ENCODE data around the gene ZNF831.
A peak's percentile ranks its signal among the peaks of the same experiment; 100 is the strongest.

- TF ChIP-seq, protein P1, sequence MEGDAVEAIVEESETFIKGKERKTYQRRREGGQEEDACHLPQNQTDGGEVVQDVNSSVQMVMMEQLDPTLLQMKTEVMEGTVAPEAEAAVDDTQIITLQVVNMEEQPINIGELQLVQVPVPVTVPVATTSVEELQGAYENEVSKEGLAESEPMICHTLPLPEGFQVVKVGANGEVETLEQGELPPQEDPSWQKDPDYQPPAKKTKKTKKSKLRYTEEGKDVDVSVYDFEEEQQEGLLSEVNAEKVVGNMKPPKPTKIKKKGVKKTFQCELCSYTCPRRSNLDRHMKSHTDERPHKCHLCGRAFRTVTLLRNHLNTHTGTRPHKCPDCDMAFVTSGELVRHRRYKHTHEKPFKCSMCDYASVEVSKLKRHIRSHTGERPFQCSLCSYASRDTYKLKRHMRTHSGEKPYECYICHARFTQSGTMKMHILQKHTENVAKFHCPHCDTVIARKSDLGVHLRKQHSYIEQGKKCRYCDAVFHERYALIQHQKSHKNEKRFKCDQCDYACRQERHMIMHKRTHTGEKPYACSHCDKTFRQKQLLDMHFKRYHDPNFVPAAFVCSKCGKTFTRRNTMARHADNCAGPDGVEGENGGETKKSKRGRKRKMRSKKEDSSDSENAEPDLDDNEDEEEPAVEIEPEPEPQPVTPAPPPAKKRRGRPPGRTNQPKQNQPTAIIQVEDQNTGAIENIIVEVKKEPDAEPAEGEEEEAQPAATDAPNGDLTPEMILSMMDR (conservative IDR thresholded peaks at IDR 0.05 in 1 of 2, IDR thresholded peaks at IDR 0.05 in 1 of 2; ENCODE audit: extremely low read depth in 1 of 2, insufficient read depth in 1 of 2, low read depth in 1 of 2, low read length in 2 of 2) = peak; percentile 72 to 92
- TF ChIP-seq EZH2 (IDR thresholded peaks at IDR 0.05; ENCODE audit: borderline replicate concordance, low read length) = no peak
Measured at GRCh38 chr20:59222253-59223181, 58.9 kb downstream of the ZNF831 start.

Data from mammary epithelial cell (primary cell).